Neural progenitor cell (in vitro differentiated cells): ENCODE results near the gene RENBP. TPM values are rescaled to one million over a fixed set of nuclear protein-coding genes. Genes with fewer than 3 reads are reported as not detected.

Experiments
- DNase-seq: peaks from one replicate; pipeline ENCODE4 v3.0.0-alpha.2; 2016; ENCODE audit warnings: low spot score
- H2AFZ ChIP-seq: fragments of 200-600 bp; sonication (generic); replicated peaks from 2 replicates; pipeline ENCODE4 v1.6.1; 2016; ENCODE audit warnings: antibody characterized with exemption
- H3F3A ChIP-seq: fragments of 200-600 bp; sonication (generic); 2 replicates; pipeline ENCODE4 v1.6.1; 2016; ENCODE audit warnings: antibody characterized with exemption, low read depth
- H3K27ac ChIP-seq: fragments of 200-600 bp; sonication (generic); 2 replicates; pipeline ENCODE4 v1.5.1; 2016; ENCODE audit warnings: mild to moderate bottlenecking
- H3K27me3 ChIP-seq: fragments of 200-600 bp; sonication (generic); 2 replicates; pipeline ENCODE4 v1.6.1; 2016; ENCODE audit warnings: mild to moderate bottlenecking, moderate library complexity
- H3K36me3 ChIP-seq: fragments of 200-600 bp; sonication (generic); 2 replicates; pipeline ENCODE4 v1.5.1; 2016
- H3K4me1 ChIP-seq: fragments of 200-600 bp; sonication (generic); 2 replicates; pipeline ENCODE4 v1.6.1; 2016; ENCODE audit warnings: mixed run types
- H3K4me2 ChIP-seq: fragments of 200-600 bp; sonication (generic); 2 replicates; pipeline ENCODE4 v1.6.1; 2016
- H3K4me3 ChIP-seq: fragments of 200-600 bp; sonication (generic); 2 replicates; pipeline ENCODE4 v1.5.1; 2016
- H3K79me2 ChIP-seq: fragments of 200-600 bp; sonication (generic); 2 replicates; pipeline ENCODE4 v1.6.1; 2016; ENCODE audit warnings: low read depth
- H3K9ac ChIP-seq: fragments of 200-600 bp; sonication (generic); 2 replicates; pipeline ENCODE4 v1.6.1; 2016
- H3K9me3 ChIP-seq: fragments of 200-600 bp; sonication (generic); 2 replicates; pipeline ENCODE4 v1.5.1; 2016; ENCODE audit warnings: low read depth
- H4K20me1 ChIP-seq: fragments of 200-600 bp; sonication (generic); 2 replicates; pipeline ENCODE4 v1.6.1; 2016; ENCODE audit warnings: low read depth
- H3K27ac Mint-ChIP-seq: 3 replicates; pipeline ENCODE4 v1.8.0; 2021; ENCODE audit warnings: mixed read lengths
- H3K27me3 Mint-ChIP-seq: 2 replicates; pipeline ENCODE4 v1.8.0; 2022; ENCODE audit warnings: low read depth, mild to moderate bottlenecking, inconsistent platforms, moderate library complexity, mixed read lengths; ENCODE audit not compliant: insufficient read depth
- H3K36me3 Mint-ChIP-seq: 3 replicates; pipeline ENCODE4 v1.8.0; 2021; ENCODE audit warnings: mixed read lengths
- H3K4me1 Mint-ChIP-seq: 3 replicates; pipeline ENCODE4 v1.8.0; 2021; ENCODE audit warnings: mixed read lengths
- H3K4me3 Mint-ChIP-seq: 3 replicates; pipeline ENCODE4 v1.8.0; 2021; ENCODE audit warnings: mild to moderate bottlenecking, moderate library complexity, mixed read lengths
- H3K9me3 Mint-ChIP-seq: 3 replicates; pipeline ENCODE4 v1.8.0; 2020; ENCODE audit warnings: mixed read lengths
- EZH2 ChIP-seq: fragments of 200-600 bp; sonication (generic); IDR thresholded peaks from 2 replicates; pipeline ENCODE4 v1.6.1; 2017; ENCODE audit warnings: antibody characterized with exemption, mild to moderate bottlenecking, moderate library complexity
- EZH2phosphoT487 ChIP-seq: fragments of 200-600 bp; sonication (generic); IDR thresholded peaks from 2 replicates; pipeline ENCODE4 v1.6.1; 2017; ENCODE audit warnings: antibody characterized with exemption
- total RNA-seq: library from RNA; depleted of rRNA; stranded (reverse); fragments of >200 nt; gene quantifications from 2 replicates; pipeline ENCODE4 v1.2.3, GENCODE V29; 2015; ENCODE audit warnings: low replicate concordance
- TF ChIP-seq, protein P1 (sequence below): fragments of 200-600 bp; sonication (generic); IDR thresholded peaks from 2 replicates; pipeline ENCODE4 v1.5.1; 2017; ENCODE audit warnings: antibody characterized with exemption, mild to moderate bottlenecking

The RENBP gene
- total RNA-seq, 1 donor from 2014 or later: 5.4 TPM

GRCh38 chrX:153902385-153902784, 42.1 kb downstream of the RENBP start:
- H3K4me2 ChIP-seq: no peak overlapping the region
- H3K36me3 ChIP-seq: no peaks in the 10 kb centered on the region
- H3K79me2 ChIP-seq: no peaks in the 10 kb centered on the region
- H2AFZ ChIP-seq: no peak overlapping the region
- no peaks in the 10 kb centered on the region for H4K20me1 ChIP-seq
- TF ChIP-seq EZH2: no peak
- TF ChIP-seq, protein P1, sequence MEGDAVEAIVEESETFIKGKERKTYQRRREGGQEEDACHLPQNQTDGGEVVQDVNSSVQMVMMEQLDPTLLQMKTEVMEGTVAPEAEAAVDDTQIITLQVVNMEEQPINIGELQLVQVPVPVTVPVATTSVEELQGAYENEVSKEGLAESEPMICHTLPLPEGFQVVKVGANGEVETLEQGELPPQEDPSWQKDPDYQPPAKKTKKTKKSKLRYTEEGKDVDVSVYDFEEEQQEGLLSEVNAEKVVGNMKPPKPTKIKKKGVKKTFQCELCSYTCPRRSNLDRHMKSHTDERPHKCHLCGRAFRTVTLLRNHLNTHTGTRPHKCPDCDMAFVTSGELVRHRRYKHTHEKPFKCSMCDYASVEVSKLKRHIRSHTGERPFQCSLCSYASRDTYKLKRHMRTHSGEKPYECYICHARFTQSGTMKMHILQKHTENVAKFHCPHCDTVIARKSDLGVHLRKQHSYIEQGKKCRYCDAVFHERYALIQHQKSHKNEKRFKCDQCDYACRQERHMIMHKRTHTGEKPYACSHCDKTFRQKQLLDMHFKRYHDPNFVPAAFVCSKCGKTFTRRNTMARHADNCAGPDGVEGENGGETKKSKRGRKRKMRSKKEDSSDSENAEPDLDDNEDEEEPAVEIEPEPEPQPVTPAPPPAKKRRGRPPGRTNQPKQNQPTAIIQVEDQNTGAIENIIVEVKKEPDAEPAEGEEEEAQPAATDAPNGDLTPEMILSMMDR: no peak
- TF ChIP-seq EZH2phosphoT487: no peak
- H3K27ac ChIP-seq: no peak overlapping the region
- no peaks in the 10 kb centered on the region for H3K9me3 ChIP-seq
- H3K27me3 ChIP-seq: no peaks in the 10 kb centered on the region
- Mint-ChIP-seq H3K27me3 (peaks cover 6% of the 10 kb centered on the region), H3K4me3 (no peak overlapping the region), H3K36me3 (no peaks in the 10 kb centered on the region), H3K27ac (no peak overlapping the region), H3K4me1 (peaks cover 18% of the 10 kb centered on the region), H3K9me3 (peaks cover 20% of the 10 kb centered on the region)
- no peak for DNase-seq
- no peaks in the 10 kb centered on the region for H3K4me1 ChIP-seq
- H3K9ac ChIP-seq: no peak overlapping the region
- no peaks in the 10 kb centered on the region for H3F3A ChIP-seq
- no peak overlapping the region for H3K4me3 ChIP-seq

DNA sequence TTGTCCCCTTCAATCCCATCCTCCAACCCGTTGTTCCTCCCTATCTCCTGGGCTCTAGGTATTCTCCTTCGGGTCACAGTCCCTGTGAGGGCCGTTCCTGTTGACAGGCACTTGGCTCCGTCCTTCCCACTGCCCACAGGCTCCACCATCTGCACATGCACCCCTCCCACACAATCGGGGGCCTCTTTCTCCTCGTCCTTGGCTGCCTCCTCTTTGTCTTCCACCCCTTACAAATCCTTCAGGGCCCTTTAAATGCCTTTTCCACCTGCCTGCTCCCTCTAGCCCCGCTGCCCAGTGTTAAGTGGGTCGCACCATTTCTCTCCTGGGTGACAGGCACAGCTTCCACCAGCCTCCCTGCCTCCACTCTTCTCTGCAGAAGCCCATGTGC, 42.7 kb downstream of the RENBP start:
- no peak overlapping the region for H3K27ac ChIP-seq
- DNase-seq: no peak
- no peaks in the 10 kb centered on the region for H3K27me3 ChIP-seq
- no peak overlapping the region for H3K4me2 ChIP-seq
- TF ChIP-seq, protein P1: no peak
- no peak for TF ChIP-seq EZH2phosphoT487
- no peak for TF ChIP-seq EZH2
- H3K27ac Mint-ChIP-seq: no peak overlapping the region
- H3K4me1 ChIP-seq: no peaks in the 10 kb centered on the region
- no peak overlapping the region for H3K4me3 ChIP-seq
- H3K36me3 ChIP-seq: no peaks in the 10 kb centered on the region
- no peak overlapping the region for H3K4me3 Mint-ChIP-seq
- H3K9me3 Mint-ChIP-seq: peaks cover 20% of the 10 kb centered on the region
- no peaks in the 10 kb centered on the region for H3K9me3 ChIP-seq
- H3K79me2 ChIP-seq: no peaks in the 10 kb centered on the region
- peaks cover 18% of the 10 kb centered on the region for H3K4me1 Mint-ChIP-seq
- peaks cover 6% of the 10 kb centered on the region for H3K27me3 Mint-ChIP-seq
- H3F3A ChIP-seq: no peaks in the 10 kb centered on the region
- H4K20me1 ChIP-seq: no peaks in the 10 kb centered on the region
- no peaks in the 10 kb centered on the region for H3K36me3 Mint-ChIP-seq
- no peak overlapping the region for H2AFZ ChIP-seq
- no peak overlapping the region for H3K9ac ChIP-seq

- Mint-ChIP-seq H3K27ac (peak overlapping the region; percentile 65), H3K36me3 (no peaks in the 10 kb centered on the region), H3K4me3 (peak overlapping the region; percentile 58), H3K27me3 (peaks cover 6% of the 10 kb centered on the region), H3K9me3 (peaks cover 20% of the 10 kb centered on the region), H3K4me1 (peaks cover 18% of the 10 kb centered on the region)
- H3K4me3 ChIP-seq: no peak overlapping the region
- no peak overlapping the region for H3K4me2 ChIP-seq
- TF ChIP-seq EZH2: no peak
- no peak for TF ChIP-seq EZH2phosphoT487
- TF ChIP-seq, protein P1: no peak
- H2AFZ ChIP-seq: no peak overlapping the region
- no peak overlapping the region for H3K27ac ChIP-seq
- no peak overlapping the region for H3K9ac ChIP-seq
- H3K36me3 ChIP-seq: no peaks in the 10 kb centered on the region
- peak; percentile 35 for DNase-seq
- no peaks in the 10 kb centered on the region for H3F3A ChIP-seq
- H4K20me1 ChIP-seq: no peaks in the 10 kb centered on the region
- no peaks in the 10 kb centered on the region for H3K27me3 ChIP-seq
- H3K4me1 ChIP-seq: peaks cover 3% of the 10 kb centered on the region
- no peaks in the 10 kb centered on the region for H3K9me3 ChIP-seq
- H3K79me2 ChIP-seq: no peaks in the 10 kb centered on the region
These were observed 43.4 kb downstream of the RENBP start for GRCh38 chrX:153900831-153901752.
